ENCODE data around the gene RFC2.

The RFC2 gene

GRCh38 chr7:74185016-74185415 is 69.2 kb downstream of the RFC2 start:
- Histone ChIP-seq H3K27me3 (ENCODE audit: control insufficient read depth, low read length) (no peaks in the 10 kb centered on the region), H3K36me3 (ENCODE audit: control insufficient read depth, low read length) (peaks cover 99% of the 10 kb centered on the region), H3K4me2 (ENCODE audit: low read length) (no peak overlapping the region), H3K4me1 (ENCODE audit: control insufficient read depth, low read length) (peaks cover 52% of the 10 kb centered on the region), H3K79me2 (ENCODE audit: control insufficient read depth, low read length) (peaks cover 100% of the 10 kb centered on the region), H3F3A (ENCODE audit: control insufficient read depth, insufficient read depth) (peaks cover 23% of the 10 kb centered on the region), H4K20me1 (ENCODE audit: control insufficient read depth, insufficient read depth, low read depth, low read length) (peaks cover 78% of the 10 kb centered on the region), H3K9me3 (ENCODE audit: control insufficient read depth, insufficient read depth, low read length) (no peaks in the 10 kb centered on the region), H3K9me2 (replicated peaks; ENCODE audit: control insufficient read depth, low read length) (no peaks in the 10 kb centered on the region), H3K4me3 (ENCODE audit: low read length) (no peak overlapping the region), H3K27ac (ENCODE audit: low read depth, low read length) (no peak overlapping the region)
- TF ChIP-seq EZH2phosphoT487 (IDR thresholded peaks at IDR 0.05; ENCODE audit: borderline replicate concordance, low read length) (no peak), CTCF (IDR thresholded peaks at IDR 0.05; ENCODE audit: low read depth, low read length, poor library complexity, severe bottlenecking) (no peak)

GRCh38 chr7:74183653-74184450 is 70.3 kb downstream of the RFC2 start:
- peaks cover 28% of the 10 kb centered on the region for H3F3A ChIP-seq (ENCODE audit: control insufficient read depth, insufficient read depth)
- peaks cover 64% of the 10 kb centered on the region for H3K4me1 ChIP-seq (ENCODE audit: control insufficient read depth, low read length)
- peaks cover 99% of the 10 kb centered on the region for H3K36me3 ChIP-seq (ENCODE audit: control insufficient read depth, low read length)
- peak overlapping the region; percentile 22 for H3K4me2 ChIP-seq (ENCODE audit: low read length)
- H3K9me2 ChIP-seq (replicated peaks; ENCODE audit: control insufficient read depth, low read length): no peaks in the 10 kb centered on the region
- H3K27me3 ChIP-seq (ENCODE audit: control insufficient read depth, low read length): no peaks in the 10 kb centered on the region
- peak overlapping the region; percentile 28 for H3K27ac ChIP-seq (ENCODE audit: low read depth, low read length)
- no peaks in the 10 kb centered on the region for H3K9me3 ChIP-seq (ENCODE audit: control insufficient read depth, insufficient read depth, low read length)
- TF ChIP-seq EZH2phosphoT487 (IDR thresholded peaks at IDR 0.05; ENCODE audit: borderline replicate concordance, low read length): no peak
- peak; percentile 90 for TF ChIP-seq CTCF (IDR thresholded peaks at IDR 0.05; ENCODE audit: low read depth, low read length, poor library complexity, severe bottlenecking)
- peaks cover 85% of the 10 kb centered on the region for H4K20me1 ChIP-seq (ENCODE audit: control insufficient read depth, insufficient read depth, low read depth, low read length)
- H3K79me2 ChIP-seq (ENCODE audit: control insufficient read depth, low read length): peaks cover 100% of the 10 kb centered on the region
- H3K4me3 ChIP-seq (ENCODE audit: low read length): no peak overlapping the region

GRCh38 chr7:74183142-74183541 is 71.1 kb downstream of the RFC2 start:
- H3K4me1 ChIP-seq (ENCODE audit: control insufficient read depth, low read length): peaks cover 71% of the 10 kb centered on the region
- H3K9me2 ChIP-seq (replicated peaks; ENCODE audit: control insufficient read depth, low read length): no peaks in the 10 kb centered on the region
- peaks cover 99% of the 10 kb centered on the region for H3K36me3 ChIP-seq (ENCODE audit: control insufficient read depth, low read length)
- H3K27me3 ChIP-seq (ENCODE audit: control insufficient read depth, low read length): no peaks in the 10 kb centered on the region
- no peak overlapping the region for H3K4me3 ChIP-seq (ENCODE audit: low read length)
- TF ChIP-seq CTCF (IDR thresholded peaks at IDR 0.05; ENCODE audit: low read depth, low read length, poor library complexity, severe bottlenecking) (no peak), EZH2phosphoT487 (IDR thresholded peaks at IDR 0.05; ENCODE audit: borderline replicate concordance, low read length) (no peak)
- H3K27ac ChIP-seq (ENCODE audit: low read depth, low read length): peak overlapping the region; percentile 28
- peaks cover 28% of the 10 kb centered on the region for H3F3A ChIP-seq (ENCODE audit: control insufficient read depth, insufficient read depth)
- H3K4me2 ChIP-seq (ENCODE audit: low read length): peak overlapping the region; percentile 22
- H3K9me3 ChIP-seq (ENCODE audit: control insufficient read depth, insufficient read depth, low read length): no peaks in the 10 kb centered on the region
- peaks cover 85% of the 10 kb centered on the region for H4K20me1 ChIP-seq (ENCODE audit: control insufficient read depth, insufficient read depth, low read depth, low read length)
- peaks cover 100% of the 10 kb centered on the region for H3K79me2 ChIP-seq (ENCODE audit: control insufficient read depth, low read length)
